GM23248 (cell line): ENCODE measurements around the gene DCUN1D5.

Experiments used
- EZH2 ChIP-seq: fragments of 200-600 bp; sonication (generic); IDR thresholded peaks from 2 replicates; pipeline ENCODE4 v1.6.1; 2018; ENCODE audit warnings: antibody characterized with exemption, mild to moderate bottlenecking; ENCODE audit not compliant: insufficient read depth, poor library complexity, severe bottlenecking
- EZH2phosphoT487 ChIP-seq: fragments of 200-600 bp; sonication (generic); IDR thresholded peaks from 2 replicates; pipeline ENCODE4 v1.6.1; 2018; ENCODE audit warnings: antibody characterized with exemption, moderate library complexity, mild to moderate bottlenecking, low read depth; ENCODE audit not compliant: insufficient read depth

DNA sequence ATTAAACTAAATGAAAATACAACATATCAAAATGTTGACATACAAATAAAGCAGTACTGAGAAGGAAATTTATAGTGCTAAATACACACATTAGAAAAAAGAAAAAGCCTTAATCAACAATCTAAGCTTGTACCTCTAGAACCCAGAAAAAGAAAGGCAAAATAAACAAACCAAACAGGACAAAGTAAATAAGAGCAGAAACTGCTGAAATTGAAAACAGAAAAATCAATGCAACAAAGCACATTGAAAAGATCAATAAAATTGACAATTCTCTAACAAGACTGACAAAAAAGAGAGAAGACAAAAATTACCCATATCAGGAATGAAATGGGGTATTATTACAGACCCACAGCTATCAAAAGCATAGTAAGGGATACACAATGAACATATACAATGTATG, 21.0 kb downstream of the DCUN1D5 start:
- TF ChIP-seq EZH2phosphoT487, result no peak
- TF ChIP-seq EZH2, result no peak
